Stomach (tissue), 4 donors: ENCODE measurements around the gene NOTCH3.

Experiments
- CTCF ChIP-seq, 7 experiments: fragments of 450-650 bp in 4 of 7; fragments of 200-600 bp in 3 of 7; sonication (generic) in 3 of 7; IDR thresholded peaks; one replicate each; pipeline ENCODE4 v1.5.1; 2016 to 2019; ENCODE audit warnings: antibody characterized with exemption in 7 of 7, control low read depth in 2 of 7, mild to moderate bottlenecking in 1 of 7
- EP300 ChIP-seq: sonication (generic); formaldehyde crosslinking; IDR thresholded peaks from one replicate; pipeline ENCODE4 v1.6.1; 2017; ENCODE audit warnings: antibody characterized with exemption
- POLR2A ChIP-seq, 4 donors: fragments of 450-650 bp; IDR thresholded peaks; one replicate each; pipeline ENCODE4 v1.6.1; 2016; ENCODE audit warnings: antibody characterized with exemption in 4 of 4, control low read depth in 2 of 4, mild to moderate bottlenecking in 1 of 4, moderate library complexity in 1 of 4
- POLR2AphosphoS5 ChIP-seq, 3 donors: sonication (generic); formaldehyde crosslinking; IDR thresholded peaks; one replicate each; pipeline ENCODE4 v1.6.1; 2016; ENCODE audit warnings: antibody characterized with exemption in 3 of 3

DNA sequence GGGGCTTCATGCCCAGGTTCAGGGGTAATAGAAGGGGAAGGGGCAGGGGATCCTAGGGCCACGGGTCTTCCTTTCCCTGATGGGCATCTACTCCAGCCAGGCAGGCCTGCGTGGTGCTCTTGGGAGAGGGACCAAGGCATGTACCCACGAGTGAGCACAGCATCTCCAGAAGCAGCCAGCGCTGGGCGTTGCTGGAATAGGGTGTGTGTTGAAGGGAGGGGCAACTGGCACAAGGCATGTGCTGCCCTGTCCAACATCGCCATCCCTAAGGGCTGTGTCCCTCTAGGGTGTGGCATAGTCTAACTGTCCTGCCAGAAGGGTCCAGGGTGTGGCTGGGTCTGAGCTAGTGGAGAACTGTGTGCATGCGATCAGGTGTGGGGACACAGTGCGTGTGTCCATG is 2.9 kb downstream of the NOTCH3 start:
- TF ChIP-seq CTCF (IDR thresholded peaks at IDR 0.05) (no peak), EP300 (no peak), POLR2A (IDR thresholded peaks at IDR 0.05) (no peak), POLR2AphosphoS5 (IDR thresholded peaks at IDR 0.05) (no peak)
